ENCODE measurements around the gene ITGA2B.
"Not testable (repeated sequence)": the region's sequence is repeated elsewhere in the genome, so short reads cannot be mapped to it uniquely, and the experiment has no call there.

The ITGA2B gene

DNA sequence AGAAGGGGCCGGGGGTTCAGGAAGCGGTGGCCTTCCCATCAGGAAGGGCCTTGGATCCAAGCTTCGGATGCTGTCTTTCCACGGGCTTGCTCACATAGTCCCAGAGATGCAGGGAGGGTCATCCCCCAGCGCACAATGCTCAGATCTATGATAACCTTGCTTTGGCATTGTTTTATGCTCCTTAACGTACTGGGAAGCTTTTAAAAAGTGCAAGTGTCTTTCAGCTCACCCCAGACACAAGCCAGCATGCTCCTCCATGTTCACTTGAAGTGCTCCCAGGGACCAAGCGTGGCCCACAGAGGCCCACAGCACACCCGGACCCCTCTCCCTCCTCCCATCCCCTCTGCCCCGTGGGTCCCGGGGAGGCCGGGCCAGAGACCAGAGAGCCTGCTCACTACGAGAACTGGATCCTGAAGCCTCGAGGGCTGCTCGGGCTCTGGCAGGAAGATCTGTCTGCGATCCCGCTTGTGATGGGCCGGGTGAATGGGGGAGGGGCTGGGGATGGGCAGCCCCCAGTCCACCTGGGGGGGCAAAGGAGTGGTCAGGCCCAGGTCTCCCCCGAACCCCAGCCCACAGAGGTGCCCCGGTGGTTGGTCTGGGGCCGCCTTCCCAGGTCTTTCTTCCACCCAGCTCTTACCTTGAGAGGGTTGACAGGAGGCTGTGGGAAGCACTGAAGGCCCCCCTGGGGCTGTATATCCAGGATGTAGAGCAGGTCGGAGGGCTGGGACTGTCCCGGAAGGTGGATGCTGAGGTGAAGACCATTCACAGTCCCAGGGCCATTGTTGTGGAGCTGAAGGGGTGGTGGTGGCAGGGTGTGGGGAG, 14.0 kb downstream of the ITGA2B start:
- H3K4me2 ChIP-seq (ENCODE audit: low read depth, low read length, poor library complexity, severe bottlenecking): no peak overlapping the region
- no peak overlapping the region for H3K9ac ChIP-seq (ENCODE audit: low read depth, low read length, poor library complexity, severe bottlenecking)
- H2AFZ ChIP-seq (ENCODE audit: low read length): no peak overlapping the region

DNA sequence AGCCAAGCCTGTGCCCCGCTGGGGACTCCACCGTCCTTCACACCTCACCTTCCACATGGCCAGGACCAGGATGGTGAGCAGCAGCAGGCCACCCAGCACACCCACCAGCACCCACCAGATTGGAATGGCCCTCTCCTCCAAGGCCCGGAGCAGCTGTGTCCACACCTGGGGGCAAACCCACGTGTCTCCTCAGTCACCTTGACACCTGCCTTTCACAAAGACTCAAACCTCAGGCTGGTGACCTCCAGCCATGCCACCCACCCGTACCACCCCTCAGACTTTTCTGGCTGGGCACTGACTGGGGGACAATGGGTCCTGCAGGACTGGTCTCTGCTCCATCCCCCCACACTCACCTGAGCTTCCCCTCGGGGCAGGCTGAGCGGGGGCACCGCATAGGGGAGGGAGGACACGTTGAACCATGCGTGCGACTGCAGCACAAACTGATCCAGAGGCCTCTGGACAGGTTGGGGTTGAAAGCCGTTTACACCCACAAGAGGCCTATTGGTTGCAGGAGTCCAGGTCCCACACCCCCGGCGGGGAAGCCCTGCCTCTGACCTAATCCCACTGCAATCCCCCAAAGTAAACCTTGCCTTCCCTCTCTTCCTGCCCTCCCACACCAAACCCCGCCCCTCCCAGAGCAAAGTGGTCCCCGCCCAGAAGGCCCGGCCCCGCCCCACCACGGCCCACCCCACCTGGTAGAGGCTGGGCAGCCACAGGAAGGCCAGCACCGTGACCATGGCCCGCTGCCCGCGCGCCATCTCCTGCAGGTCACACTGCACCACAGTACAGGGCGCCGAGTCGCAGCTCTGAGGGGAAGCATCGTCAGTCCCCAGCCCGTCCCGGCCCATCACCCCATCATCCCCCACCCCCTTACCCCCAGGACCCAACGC, 14.9 kb downstream of the ITGA2B start:
- Histone ChIP-seq H3K36me3 (ENCODE audit: insufficient read depth, low read length) (no peaks in the 10 kb centered on the region), H3K79me2 (ENCODE audit: insufficient read depth, low read length) (no peaks in the 10 kb centered on the region), H2AFZ (ENCODE audit: low read length) (no peak overlapping the region), H3K27me3 (ENCODE audit: insufficient read depth, low read length, poor library complexity, severe bottlenecking) (no peaks in the 10 kb centered on the region), H3K4me2 (ENCODE audit: low read depth, low read length, poor library complexity, severe bottlenecking) (no peak overlapping the region), H4K20me1 (ENCODE audit: insufficient read depth, low read length, poor library complexity, severe bottlenecking) (no peaks in the 10 kb centered on the region), H3K4me3 (ENCODE audit: low read length, poor library complexity, severe bottlenecking) (no peak overlapping the region), H3K9me3 (ENCODE audit: insufficient read depth, low read depth, low read length) (no peaks in the 10 kb centered on the region), H3K9ac (ENCODE audit: low read depth, low read length, poor library complexity, severe bottlenecking) (no peak overlapping the region), H3K9me2 (replicated peaks; ENCODE audit: low read depth, low read length) (no peaks in the 10 kb centered on the region), H3K4me1 (ENCODE audit: insufficient read depth, low read length, poor library complexity, severe bottlenecking) (no peaks in the 10 kb centered on the region), H3F3A (ENCODE audit: low read depth) (no peaks in the 10 kb centered on the region)
- TF ChIP-seq, protein P1, sequence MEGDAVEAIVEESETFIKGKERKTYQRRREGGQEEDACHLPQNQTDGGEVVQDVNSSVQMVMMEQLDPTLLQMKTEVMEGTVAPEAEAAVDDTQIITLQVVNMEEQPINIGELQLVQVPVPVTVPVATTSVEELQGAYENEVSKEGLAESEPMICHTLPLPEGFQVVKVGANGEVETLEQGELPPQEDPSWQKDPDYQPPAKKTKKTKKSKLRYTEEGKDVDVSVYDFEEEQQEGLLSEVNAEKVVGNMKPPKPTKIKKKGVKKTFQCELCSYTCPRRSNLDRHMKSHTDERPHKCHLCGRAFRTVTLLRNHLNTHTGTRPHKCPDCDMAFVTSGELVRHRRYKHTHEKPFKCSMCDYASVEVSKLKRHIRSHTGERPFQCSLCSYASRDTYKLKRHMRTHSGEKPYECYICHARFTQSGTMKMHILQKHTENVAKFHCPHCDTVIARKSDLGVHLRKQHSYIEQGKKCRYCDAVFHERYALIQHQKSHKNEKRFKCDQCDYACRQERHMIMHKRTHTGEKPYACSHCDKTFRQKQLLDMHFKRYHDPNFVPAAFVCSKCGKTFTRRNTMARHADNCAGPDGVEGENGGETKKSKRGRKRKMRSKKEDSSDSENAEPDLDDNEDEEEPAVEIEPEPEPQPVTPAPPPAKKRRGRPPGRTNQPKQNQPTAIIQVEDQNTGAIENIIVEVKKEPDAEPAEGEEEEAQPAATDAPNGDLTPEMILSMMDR (conservative IDR thresholded peaks at IDR 0.05; ENCODE audit: low read length): no peak
- no peak for TF ChIP-seq EZH2phosphoT487 (IDR thresholded peaks at IDR 0.05; ENCODE audit: borderline replicate concordance)

More for the DNA sequence above, 14.0 kb downstream of the ITGA2B start:
- no peaks in the 10 kb centered on the region for H3F3A ChIP-seq (ENCODE audit: low read depth)
- no peaks in the 10 kb centered on the region for H3K4me1 ChIP-seq (ENCODE audit: insufficient read depth, low read length, poor library complexity, severe bottlenecking)
- no peaks in the 10 kb centered on the region for H3K9me3 ChIP-seq (ENCODE audit: insufficient read depth, low read depth, low read length)
- no peaks in the 10 kb centered on the region for H3K27me3 ChIP-seq (ENCODE audit: insufficient read depth, low read length, poor library complexity, severe bottlenecking)
- no peaks in the 10 kb centered on the region for H3K9me2 ChIP-seq (replicated peaks; ENCODE audit: low read depth, low read length)
- no peaks in the 10 kb centered on the region for H3K36me3 ChIP-seq (ENCODE audit: insufficient read depth, low read length)
- H4K20me1 ChIP-seq (ENCODE audit: insufficient read depth, low read length, poor library complexity, severe bottlenecking): no peaks in the 10 kb centered on the region
- no peak overlapping the region for H3K4me3 ChIP-seq (ENCODE audit: low read length, poor library complexity, severe bottlenecking)
- TF ChIP-seq, protein P1 (conservative IDR thresholded peaks at IDR 0.05; ENCODE audit: low read length): no peak
- TF ChIP-seq EZH2phosphoT487 (IDR thresholded peaks at IDR 0.05; ENCODE audit: borderline replicate concordance): no peak
- no peaks in the 10 kb centered on the region for H3K79me2 ChIP-seq (ENCODE audit: insufficient read depth, low read length)

DNA sequence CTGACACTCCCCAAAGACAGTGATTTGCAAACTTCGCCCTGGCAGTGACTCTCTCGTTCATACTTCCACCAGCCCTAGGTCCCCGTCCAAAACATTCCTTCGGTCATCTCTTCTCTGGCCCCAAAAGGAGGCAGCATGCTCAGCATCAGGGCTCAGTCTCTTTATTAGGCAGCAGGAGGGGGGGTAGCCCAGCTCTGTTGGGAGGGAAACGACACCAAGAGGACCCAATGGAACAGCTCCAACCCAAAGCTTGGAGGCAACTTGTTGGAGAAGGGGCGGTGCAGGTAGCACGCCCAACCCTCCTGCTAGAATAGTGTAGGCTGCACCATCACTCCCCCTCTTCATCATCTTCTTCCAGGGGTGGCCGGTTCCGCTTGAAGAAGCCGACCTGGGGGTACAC, 17.4 kb downstream of the ITGA2B start:
- H3K4me3 ChIP-seq (ENCODE audit: low read length, poor library complexity, severe bottlenecking): no peak overlapping the region
- H3K4me1 ChIP-seq (ENCODE audit: insufficient read depth, low read length, poor library complexity, severe bottlenecking): no peaks in the 10 kb centered on the region
- no peaks in the 10 kb centered on the region for H3K9me2 ChIP-seq (replicated peaks; ENCODE audit: low read depth, low read length)
- H3K36me3 ChIP-seq (ENCODE audit: insufficient read depth, low read length): no peaks in the 10 kb centered on the region
- H2AFZ ChIP-seq (ENCODE audit: low read length): no peak overlapping the region
- no peak for TF ChIP-seq EZH2phosphoT487 (IDR thresholded peaks at IDR 0.05; ENCODE audit: borderline replicate concordance)
- TF ChIP-seq, protein P1 (conservative IDR thresholded peaks at IDR 0.05; ENCODE audit: low read length): no peak
- H3K9ac ChIP-seq (ENCODE audit: low read depth, low read length, poor library complexity, severe bottlenecking): no peak overlapping the region
- H3K9me3 ChIP-seq (ENCODE audit: insufficient read depth, low read depth, low read length): no peaks in the 10 kb centered on the region
- no peaks in the 10 kb centered on the region for H3K27me3 ChIP-seq (ENCODE audit: insufficient read depth, low read length, poor library complexity, severe bottlenecking)
- H3K4me2 ChIP-seq (ENCODE audit: low read depth, low read length, poor library complexity, severe bottlenecking): no peak overlapping the region
- no peaks in the 10 kb centered on the region for H4K20me1 ChIP-seq (ENCODE audit: insufficient read depth, low read length, poor library complexity, severe bottlenecking)
- H3K79me2 ChIP-seq (ENCODE audit: insufficient read depth, low read length): no peaks in the 10 kb centered on the region
- H3F3A ChIP-seq (ENCODE audit: low read depth): no peaks in the 10 kb centered on the region

DNA sequence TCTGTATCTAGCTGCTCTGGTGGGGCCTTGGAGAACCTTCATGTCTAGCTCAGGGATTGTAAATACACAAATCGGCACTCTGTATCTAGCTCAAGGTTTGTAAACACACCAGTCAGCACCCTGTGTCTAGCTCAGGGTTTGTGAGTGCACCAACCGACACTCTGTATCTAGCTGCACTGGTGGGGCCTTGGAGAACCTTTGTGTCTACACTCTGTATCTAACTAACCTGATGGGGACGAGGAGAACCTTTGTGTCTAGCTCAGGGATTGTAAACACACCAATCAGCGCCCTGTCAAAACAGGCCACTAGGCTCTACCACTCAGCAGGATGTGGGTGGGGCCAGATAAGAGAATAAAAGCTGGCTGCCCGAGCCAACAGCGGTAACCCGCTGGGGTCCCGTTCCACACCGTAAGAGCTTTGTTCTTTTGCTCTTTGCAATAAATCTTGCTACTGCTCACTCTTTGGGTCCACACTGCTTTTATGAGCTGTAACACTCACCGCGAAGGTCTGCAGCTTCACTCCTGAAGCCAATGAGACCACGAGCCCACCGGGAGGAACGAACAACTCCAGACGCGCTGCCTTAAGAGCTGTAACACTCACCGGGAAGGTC, 19.9 kb downstream of the ITGA2B start:
- not testable (repeated sequence) for H3K9ac ChIP-seq (ENCODE audit: low read depth, low read length, poor library complexity, severe bottlenecking); H3K4me2 ChIP-seq (ENCODE audit: low read depth, low read length, poor library complexity, severe bottlenecking); H3K4me3 ChIP-seq (ENCODE audit: low read length, poor library complexity, severe bottlenecking); H3F3A ChIP-seq (ENCODE audit: low read depth); H3K9me3 ChIP-seq (ENCODE audit: insufficient read depth, low read depth, low read length); H2AFZ ChIP-seq (ENCODE audit: low read length); H3K27me3 ChIP-seq (ENCODE audit: insufficient read depth, low read length, poor library complexity, severe bottlenecking); H3K79me2 ChIP-seq (ENCODE audit: insufficient read depth, low read length); H3K4me1 ChIP-seq (ENCODE audit: insufficient read depth, low read length, poor library complexity, severe bottlenecking); H3K36me3 ChIP-seq (ENCODE audit: insufficient read depth, low read length); H3K9me2 ChIP-seq (replicated peaks; ENCODE audit: low read depth, low read length); H4K20me1 ChIP-seq (ENCODE audit: insufficient read depth, low read length, poor library complexity, severe bottlenecking)

Measured in Loucy (cell line).